ACHN (cell line): Measurements from ENCODE around the gene CCDC149.

Experiments used
- DNase-seq: peaks from one replicate; pipeline ENCODE4 v3.0.0-alpha.2; 2015
- in situ Hi-C: cut with HindIII; loops from 2 replicates; pipeline ENCODE4 v1.10.0; 2017; ENCODE audit warnings: low sequenced_read_pairs, low pct_ligation_motif_present, low pct_unique_long_range_greater_than_20kb

Gene CCDC149

GRCh38 chr4:24772061-24772705, 140.7 kb downstream of the CCDC149 start:
- DNase-seq: no peak
- in situ Hi-C loops: no loop called here

GRCh38 chr4:24771241-24771640, 141.6 kb downstream of the CCDC149 start:
- DNase-seq: no peak
- in situ Hi-C loops: no loop called here

GRCh38 chr4:24770667-24771066, 142.2 kb downstream of the CCDC149 start:
- in situ Hi-C loops: no loop called here
- DNase-seq: no peak

- peak; percentile 55 for DNase-seq
- in situ Hi-C loops: no loop called here
Measured at GRCh38 chr4:24770032-24770584, 142.7 kb downstream of the CCDC149 start.

- in situ Hi-C loops: no loop called here
- DNase-seq: no peak
Measured at GRCh38 chr4:24769571-24769970, 143.3 kb downstream of the CCDC149 start.

GRCh38 chr4:24768604-24769003, 144.2 kb downstream of the CCDC149 start:
- no peak for DNase-seq

GRCh38 chr4:24768006-24768405, 144.8 kb downstream of the CCDC149 start:
- DNase-seq: no peak
- in situ Hi-C loops: no loop called here

More at GRCh38 chr4:24768604-24769003, 144.2 kb downstream of the CCDC149 start:
- in situ Hi-C loops: no loop called here

GRCh38 chr4:24765376-24765988, 147.4 kb downstream of the CCDC149 start:
- in situ Hi-C loops: no loop called here
- DNase-seq: no peak

GRCh38 chr4:24764345-24764744, 148.5 kb downstream of the CCDC149 start:
- in situ Hi-C loops: no loop called here
- no peak for DNase-seq

GRCh38 chr4:24763631-24764297, 149.1 kb downstream of the CCDC149 start:
- DNase-seq: no peak
- in situ Hi-C loops: no loop called here
